ENCODE measurements around the gene PPIC.
"Not testable (repeated sequence)": the region's sequence is repeated elsewhere in the genome, so short reads cannot be mapped to it uniquely, and the experiment has no call there.

PPIC gene

DNA sequence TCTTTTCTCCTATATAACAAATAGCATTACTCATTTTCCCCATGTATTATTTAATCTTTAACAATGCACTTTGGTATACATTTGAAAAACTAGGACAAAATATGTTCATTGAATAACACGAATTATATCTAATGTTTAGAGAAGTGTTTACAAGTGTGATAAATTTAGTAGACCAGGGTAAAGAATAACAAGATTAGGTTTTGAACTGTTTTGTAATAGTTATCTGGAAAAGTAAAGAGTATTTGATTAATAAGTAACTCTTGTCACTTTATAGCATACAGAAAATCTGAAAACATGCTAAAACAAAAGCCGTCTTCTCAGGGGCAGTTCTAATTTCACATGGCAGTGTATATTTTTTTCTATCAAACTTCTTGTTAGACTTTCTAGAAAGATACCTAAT lies 58.5 kb downstream of the PPIC start:
- no peaks in the 10 kb centered on the region for H3K4me1 ChIP-seq (ENCODE audit: low read length)
- no peak overlapping the region for H3K4me2 ChIP-seq (ENCODE audit: low read depth, low read length)
- no peaks in the 10 kb centered on the region for H4K20me1 ChIP-seq (ENCODE audit: insufficient read depth, low read length)

DNA sequence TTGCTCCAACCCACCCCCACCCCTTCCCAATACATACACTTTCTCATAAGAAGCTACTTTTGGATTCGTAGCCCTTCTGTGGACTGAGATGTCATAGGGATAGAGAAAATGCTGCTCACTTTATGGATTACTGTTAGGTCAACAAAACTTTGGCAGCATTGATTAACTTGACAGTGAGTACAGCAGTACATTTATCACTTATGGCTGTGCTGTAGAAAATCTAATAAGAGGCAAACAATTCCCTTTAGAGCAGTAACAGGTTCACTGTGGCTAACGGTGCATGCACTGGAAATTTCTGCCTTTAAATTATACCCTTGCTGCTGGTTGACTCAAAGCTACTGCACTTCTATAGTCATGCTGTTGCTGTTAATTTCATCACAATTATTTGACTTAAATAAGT lies 59.2 kb downstream of the PPIC start:
- H3F3A ChIP-seq (ENCODE audit: insufficient read depth, low read length), result no peaks in the 10 kb centered on the region
- H3K36me3 ChIP-seq (replicated peaks; ENCODE audit: insufficient read depth, low read length), result no peaks in the 10 kb centered on the region
- H2AFZ ChIP-seq (ENCODE audit: low read length), result no peak overlapping the region
- no peak overlapping the region for H3K9ac ChIP-seq (ENCODE audit: low read length)
- no peak for DNase-seq
- no peaks in the 10 kb centered on the region for H3K27me3 ChIP-seq (replicated peaks; ENCODE audit: insufficient read depth, low read length)
- H3K79me2 ChIP-seq (ENCODE audit: low read length), result no peaks in the 10 kb centered on the region
- no peak for TF ChIP-seq EZH2 (optimal IDR thresholded peaks at IDR 0.05; ENCODE audit: low read depth, low read length)
- TF ChIP-seq, protein P1, sequence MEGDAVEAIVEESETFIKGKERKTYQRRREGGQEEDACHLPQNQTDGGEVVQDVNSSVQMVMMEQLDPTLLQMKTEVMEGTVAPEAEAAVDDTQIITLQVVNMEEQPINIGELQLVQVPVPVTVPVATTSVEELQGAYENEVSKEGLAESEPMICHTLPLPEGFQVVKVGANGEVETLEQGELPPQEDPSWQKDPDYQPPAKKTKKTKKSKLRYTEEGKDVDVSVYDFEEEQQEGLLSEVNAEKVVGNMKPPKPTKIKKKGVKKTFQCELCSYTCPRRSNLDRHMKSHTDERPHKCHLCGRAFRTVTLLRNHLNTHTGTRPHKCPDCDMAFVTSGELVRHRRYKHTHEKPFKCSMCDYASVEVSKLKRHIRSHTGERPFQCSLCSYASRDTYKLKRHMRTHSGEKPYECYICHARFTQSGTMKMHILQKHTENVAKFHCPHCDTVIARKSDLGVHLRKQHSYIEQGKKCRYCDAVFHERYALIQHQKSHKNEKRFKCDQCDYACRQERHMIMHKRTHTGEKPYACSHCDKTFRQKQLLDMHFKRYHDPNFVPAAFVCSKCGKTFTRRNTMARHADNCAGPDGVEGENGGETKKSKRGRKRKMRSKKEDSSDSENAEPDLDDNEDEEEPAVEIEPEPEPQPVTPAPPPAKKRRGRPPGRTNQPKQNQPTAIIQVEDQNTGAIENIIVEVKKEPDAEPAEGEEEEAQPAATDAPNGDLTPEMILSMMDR (IDR thresholded peaks at IDR 0.05; ENCODE audit: low read length), result no peak
- no peaks in the 10 kb centered on the region for H3K9me3 ChIP-seq (replicated peaks; ENCODE audit: insufficient read depth, low read length)
- no peaks in the 10 kb centered on the region for H3K4me1 ChIP-seq (ENCODE audit: low read length)
- no peaks in the 10 kb centered on the region for H3K9me2 ChIP-seq (replicated peaks; ENCODE audit: insufficient read depth, low read length)
- no peak overlapping the region for H3K4me2 ChIP-seq (ENCODE audit: low read depth, low read length)
- no peak overlapping the region for H3K27ac ChIP-seq (ENCODE audit: low read length)
- H4K20me1 ChIP-seq (ENCODE audit: insufficient read depth, low read length), result no peaks in the 10 kb centered on the region
- H3K4me3 ChIP-seq (ENCODE audit: low read length), result no peak overlapping the region

More for the DNA sequence above, 58.5 kb downstream of the PPIC start:
- no peaks in the 10 kb centered on the region for H3K79me2 ChIP-seq (ENCODE audit: low read length)
- no peak overlapping the region for H3K4me3 ChIP-seq (ENCODE audit: low read length)
- no peaks in the 10 kb centered on the region for H3K9me2 ChIP-seq (replicated peaks; ENCODE audit: insufficient read depth, low read length)
- no peak for TF ChIP-seq EZH2phosphoT487 (IDR thresholded peaks at IDR 0.05; ENCODE audit: low read length)
- TF ChIP-seq, protein P1 (IDR thresholded peaks at IDR 0.05; ENCODE audit: low read length), result no peak
- no peaks in the 10 kb centered on the region for H3F3A ChIP-seq (ENCODE audit: insufficient read depth, low read length)
- no peak for DNase-seq
- no peaks in the 10 kb centered on the region for H3K27me3 ChIP-seq (replicated peaks; ENCODE audit: insufficient read depth, low read length)
- no peak overlapping the region for H2AFZ ChIP-seq (ENCODE audit: low read length)
- H3K36me3 ChIP-seq (replicated peaks; ENCODE audit: insufficient read depth, low read length), result no peaks in the 10 kb centered on the region
- no peaks in the 10 kb centered on the region for H3K9me3 ChIP-seq (replicated peaks; ENCODE audit: insufficient read depth, low read length)
- H3K9ac ChIP-seq (ENCODE audit: low read length), result no peak overlapping the region
- no peak overlapping the region for H3K27ac ChIP-seq (ENCODE audit: low read length)

- not testable (repeated sequence) for H3K4me3 ChIP-seq (ENCODE audit: low read length); DNase-seq; H3K9ac ChIP-seq (ENCODE audit: low read length); H3K4me2 ChIP-seq (ENCODE audit: low read depth, low read length); H3K79me2 ChIP-seq (ENCODE audit: low read length); H3K27ac ChIP-seq (ENCODE audit: low read length); H3F3A ChIP-seq (ENCODE audit: insufficient read depth, low read length); H3K9me3 ChIP-seq (replicated peaks; ENCODE audit: insufficient read depth, low read length); H3K4me1 ChIP-seq (ENCODE audit: low read length); H3K27me3 ChIP-seq (replicated peaks; ENCODE audit: insufficient read depth, low read length); H3K9me2 ChIP-seq (replicated peaks; ENCODE audit: insufficient read depth, low read length); H2AFZ ChIP-seq (ENCODE audit: low read length); H3K36me3 ChIP-seq (replicated peaks; ENCODE audit: insufficient read depth, low read length); H4K20me1 ChIP-seq (ENCODE audit: insufficient read depth, low read length)
Measured at GRCh38 chr5:122974251-122974650, 62.3 kb downstream of the PPIC start.

- not testable (repeated sequence) for H3K9me2 ChIP-seq (replicated peaks; ENCODE audit: insufficient read depth, low read length); DNase-seq; H3K4me3 ChIP-seq (ENCODE audit: low read length); H3K36me3 ChIP-seq (replicated peaks; ENCODE audit: insufficient read depth, low read length); H3K4me1 ChIP-seq (ENCODE audit: low read length); H3K4me2 ChIP-seq (ENCODE audit: low read depth, low read length); H3K27ac ChIP-seq (ENCODE audit: low read length); H2AFZ ChIP-seq (ENCODE audit: low read length); H3K79me2 ChIP-seq (ENCODE audit: low read length); H3F3A ChIP-seq (ENCODE audit: insufficient read depth, low read length); H3K27me3 ChIP-seq (replicated peaks; ENCODE audit: insufficient read depth, low read length); H3K9me3 ChIP-seq (replicated peaks; ENCODE audit: insufficient read depth, low read length); H3K9ac ChIP-seq (ENCODE audit: low read length); H4K20me1 ChIP-seq (ENCODE audit: insufficient read depth, low read length)
Measured at GRCh38 chr5:122973759-122974158, 62.8 kb downstream of the PPIC start.
